Measurements from ENCODE around the gene PREPL. TPM values are rescaled to one million over a fixed set of nuclear protein-coding genes. Genes with fewer than 3 reads are reported as not detected.

The PREPL gene
- total RNA-seq, 1 donor from 2014 or later = 60.0 TPM

DNA sequence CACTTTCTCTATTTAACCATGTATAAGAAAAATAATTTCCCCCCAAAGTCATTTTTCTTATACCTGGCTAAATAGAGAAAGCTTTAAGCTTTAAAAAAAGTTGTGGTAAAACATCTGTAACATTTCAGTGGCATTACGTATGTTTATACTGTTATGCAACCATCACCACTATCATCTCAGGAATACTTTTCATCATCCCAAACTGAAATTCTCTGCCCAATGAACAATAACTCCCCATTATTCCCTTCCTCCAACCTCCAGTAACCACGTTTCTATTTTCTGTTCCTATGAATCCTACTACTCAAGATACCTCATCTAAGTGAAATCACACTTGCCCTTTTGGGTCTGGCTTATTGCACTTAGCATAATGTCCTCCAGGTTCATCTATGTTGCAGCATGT lies 87.7 kb downstream of the PREPL start:
- no peak for DNase-seq (ENCODE audit: low spot score)

DNA sequence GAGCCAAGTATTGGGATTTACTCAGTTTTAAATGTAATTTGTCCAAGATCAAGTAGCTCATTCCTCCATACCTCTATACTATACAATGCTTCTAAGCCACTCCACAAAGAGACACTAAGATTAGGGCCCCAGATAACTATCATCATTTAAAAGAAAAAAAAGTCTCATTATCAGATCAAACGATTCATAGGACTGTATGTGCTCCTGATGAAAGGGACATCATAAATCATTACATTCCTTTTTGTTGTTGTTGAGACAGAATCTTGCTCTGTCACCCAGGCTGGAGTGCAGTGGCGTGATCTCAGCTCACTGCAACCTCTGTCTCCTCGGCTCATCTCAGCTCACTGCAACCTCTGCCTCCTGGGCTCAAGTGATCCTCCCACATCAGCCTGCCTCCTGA lies 88.2 kb downstream of the PREPL start:
- no peak overlapping the region for H3K27ac Mint-ChIP-seq (ENCODE audit: unreplicated experiment)
- H3K9me3 Mint-ChIP-seq (ENCODE audit: low read depth) = no peaks in the 10 kb centered on the region
- no peak for DNase-seq (ENCODE audit: low spot score)
- H3K36me3 Mint-ChIP-seq (ENCODE audit: low read depth) = no peaks in the 10 kb centered on the region
- TF ChIP-seq, protein P1, sequence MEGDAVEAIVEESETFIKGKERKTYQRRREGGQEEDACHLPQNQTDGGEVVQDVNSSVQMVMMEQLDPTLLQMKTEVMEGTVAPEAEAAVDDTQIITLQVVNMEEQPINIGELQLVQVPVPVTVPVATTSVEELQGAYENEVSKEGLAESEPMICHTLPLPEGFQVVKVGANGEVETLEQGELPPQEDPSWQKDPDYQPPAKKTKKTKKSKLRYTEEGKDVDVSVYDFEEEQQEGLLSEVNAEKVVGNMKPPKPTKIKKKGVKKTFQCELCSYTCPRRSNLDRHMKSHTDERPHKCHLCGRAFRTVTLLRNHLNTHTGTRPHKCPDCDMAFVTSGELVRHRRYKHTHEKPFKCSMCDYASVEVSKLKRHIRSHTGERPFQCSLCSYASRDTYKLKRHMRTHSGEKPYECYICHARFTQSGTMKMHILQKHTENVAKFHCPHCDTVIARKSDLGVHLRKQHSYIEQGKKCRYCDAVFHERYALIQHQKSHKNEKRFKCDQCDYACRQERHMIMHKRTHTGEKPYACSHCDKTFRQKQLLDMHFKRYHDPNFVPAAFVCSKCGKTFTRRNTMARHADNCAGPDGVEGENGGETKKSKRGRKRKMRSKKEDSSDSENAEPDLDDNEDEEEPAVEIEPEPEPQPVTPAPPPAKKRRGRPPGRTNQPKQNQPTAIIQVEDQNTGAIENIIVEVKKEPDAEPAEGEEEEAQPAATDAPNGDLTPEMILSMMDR (IDR thresholded peaks at IDR 0.05) = no peak
- no peaks in the 10 kb centered on the region for H3K27me3 Mint-ChIP-seq (ENCODE audit: low read depth)
- H3K4me1 Mint-ChIP-seq (ENCODE audit: low read depth) = peaks cover 15% of the 10 kb centered on the region
- H3K4me3 Mint-ChIP-seq (ENCODE audit: unreplicated experiment) = no peak overlapping the region

More for the DNA sequence above, 87.7 kb downstream of the PREPL start:
- Mint-ChIP-seq H3K36me3 (ENCODE audit: low read depth) (no peaks in the 10 kb centered on the region), H3K9me3 (ENCODE audit: low read depth) (no peaks in the 10 kb centered on the region), H3K4me1 (ENCODE audit: low read depth) (peaks cover 10% of the 10 kb centered on the region), H3K27me3 (ENCODE audit: low read depth) (no peaks in the 10 kb centered on the region), H3K4me3 (ENCODE audit: unreplicated experiment) (no peak overlapping the region), H3K27ac (ENCODE audit: unreplicated experiment) (no peak overlapping the region)
- TF ChIP-seq, protein P1 (IDR thresholded peaks at IDR 0.05) = no peak

DNA sequence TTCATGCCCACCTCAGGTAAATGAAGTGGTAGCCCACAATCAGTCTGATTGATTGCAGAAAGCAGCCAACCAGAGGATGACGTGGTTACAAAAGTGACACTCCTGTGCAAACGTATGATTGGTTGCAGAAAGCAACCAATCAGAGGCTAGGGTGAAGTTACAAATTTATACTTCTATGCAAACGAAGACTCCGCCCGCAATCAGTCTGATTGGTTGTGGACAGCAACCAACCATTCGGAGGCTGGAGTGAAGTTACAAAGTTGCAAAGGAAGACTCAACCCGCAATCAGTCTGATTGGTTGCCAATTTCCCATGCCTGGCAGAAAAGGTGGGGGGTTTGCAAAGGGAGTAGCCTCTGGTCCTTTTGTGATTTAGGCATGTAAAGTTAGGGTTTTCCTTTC lies 90.0 kb downstream of the PREPL start:
- no peak overlapping the region for H3K4me3 Mint-ChIP-seq (ENCODE audit: unreplicated experiment)
- no peaks in the 10 kb centered on the region for H3K9me3 Mint-ChIP-seq (ENCODE audit: low read depth)
- TF ChIP-seq, protein P1 (IDR thresholded peaks at IDR 0.05) = no peak
- no peak overlapping the region for H3K27ac Mint-ChIP-seq (ENCODE audit: unreplicated experiment)
- DNase-seq (ENCODE audit: low spot score) = no peak
- H3K36me3 Mint-ChIP-seq (ENCODE audit: low read depth) = no peaks in the 10 kb centered on the region
- peaks cover 25% of the 10 kb centered on the region for H3K4me1 Mint-ChIP-seq (ENCODE audit: low read depth)
- H3K27me3 Mint-ChIP-seq (ENCODE audit: low read depth) = no peaks in the 10 kb centered on the region

DNA sequence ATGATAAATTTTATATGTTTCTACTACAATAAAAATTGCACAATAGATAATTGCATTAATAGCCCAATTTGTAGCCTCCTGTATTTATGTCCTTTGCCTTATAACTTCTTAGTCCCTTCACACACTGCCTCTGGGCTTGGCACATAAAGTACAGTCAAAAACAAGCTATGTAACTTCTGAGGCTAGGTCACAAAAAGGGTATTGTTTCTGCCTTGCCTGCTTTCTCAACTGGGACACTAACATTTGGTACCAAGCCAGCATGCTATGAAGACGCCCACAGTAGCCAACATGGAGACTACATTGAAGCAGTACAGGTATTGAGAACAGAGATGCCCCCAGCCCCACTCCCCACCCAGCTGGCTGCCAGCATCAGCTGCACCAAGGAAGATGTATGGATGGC lies 91.5 kb downstream of the PREPL start:
- H3K9me3 Mint-ChIP-seq (ENCODE audit: low read depth) = no peaks in the 10 kb centered on the region
- H3K27ac Mint-ChIP-seq (ENCODE audit: unreplicated experiment) = no peak overlapping the region
- H3K36me3 Mint-ChIP-seq (ENCODE audit: low read depth) = no peaks in the 10 kb centered on the region
- no peaks in the 10 kb centered on the region for H3K27me3 Mint-ChIP-seq (ENCODE audit: low read depth)
- TF ChIP-seq, protein P1 (IDR thresholded peaks at IDR 0.05) = no peak
- peaks cover 19% of the 10 kb centered on the region for H3K4me1 Mint-ChIP-seq (ENCODE audit: low read depth)
- H3K4me3 Mint-ChIP-seq (ENCODE audit: unreplicated experiment) = no peak overlapping the region
- no peak for DNase-seq (ENCODE audit: low spot score)

DNA sequence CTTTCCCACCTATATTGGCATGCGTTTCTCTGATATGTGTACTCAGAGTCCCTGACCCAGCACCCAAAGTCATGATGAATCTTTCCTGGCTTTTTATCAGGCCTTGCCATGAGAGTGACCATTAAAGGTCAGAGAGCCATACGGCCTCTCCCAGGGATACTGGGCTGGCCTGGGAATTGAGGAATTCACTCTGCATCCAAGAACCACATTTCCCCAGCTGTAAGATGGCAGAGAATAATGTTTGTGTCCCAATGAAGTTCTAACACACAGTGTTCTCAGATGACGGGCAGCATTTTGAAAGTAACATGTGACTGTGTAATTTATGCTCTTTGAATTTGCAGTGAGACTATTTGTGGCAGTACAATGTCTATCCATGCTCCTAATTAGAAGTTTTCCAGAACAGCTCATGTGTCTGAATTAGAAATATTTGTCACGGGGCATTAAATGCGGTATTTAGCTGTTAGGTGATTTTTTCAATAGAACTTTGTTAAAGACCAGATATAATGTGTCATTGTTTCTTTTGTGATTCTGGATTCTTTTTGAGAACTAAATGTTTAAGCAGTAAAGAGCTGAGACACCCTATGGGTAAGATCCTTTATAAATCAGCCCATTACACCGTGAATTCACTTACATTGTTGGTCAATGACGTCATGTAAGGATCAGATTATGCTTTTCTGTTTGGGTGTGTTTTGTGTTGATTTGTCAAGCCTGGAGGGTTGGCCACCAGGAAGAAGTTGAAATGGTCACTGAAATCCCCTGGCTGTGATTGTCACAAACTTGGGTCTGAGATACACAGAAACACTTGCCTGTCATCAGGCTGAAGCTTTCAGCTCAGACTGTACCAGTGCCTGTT lies 93.3 kb downstream of the PREPL start:
- Mint-ChIP-seq H3K4me1 (ENCODE audit: low read depth) (peaks cover 19% of the 10 kb centered on the region), H3K27ac (ENCODE audit: unreplicated experiment) (peak overlapping the region; percentile 83), H3K36me3 (ENCODE audit: low read depth) (no peaks in the 10 kb centered on the region), H3K4me3 (ENCODE audit: unreplicated experiment) (no peak overlapping the region), H3K9me3 (ENCODE audit: low read depth) (no peaks in the 10 kb centered on the region), H3K27me3 (ENCODE audit: low read depth) (no peaks in the 10 kb centered on the region)
- no peak for DNase-seq (ENCODE audit: low spot score)
- TF ChIP-seq, protein P1 (IDR thresholded peaks at IDR 0.05) = no peak

Other genes with a start within 250 kb of the PREPL start
- gene PPM1B, start 192.6 kb downstream of the PREPL start, total RNA-seq = 31.9 to 32.6 TPM (median 32.5 TPM) in 3 replicates
- not detected in 3 replicates for gene SLC3A1, start 86.0 kb downstream of the PREPL start, total RNA-seq
- 6.5 to 12.2 TPM (median 8.7 TPM) in 3 replicates for gene CAMKMT, start 453 bp upstream of the PREPL start, total RNA-seq